UCSD-AML1 (cell line): ENCODE results near the gene MEX3D.

Experiments used
- DNase-seq: peaks from one replicate; lab custom pipeline; 2025; ENCODE audit not compliant: unreplicated experiment; lab: John Stamatoyannopoulos, UW

Gene MEX3D

GRCh38 chr19:1568320-1569019, at the start of gene MEX3D:
Gene MEX3D (minus strand): TSS chr19:1568325. CDS start chr19:1568058, 267 bp downstream.
- DNase-seq = peak; percentile 81

GRCh38 chr19:1616875-1617274, 48.8 kb upstream of the MEX3D start:
- no peak for DNase-seq

GRCh38 chr19:1616396-1616795, 48.3 kb upstream of the MEX3D start:
- DNase-seq = no peak

- DNase-seq = no peak
Observed at GRCh38 chr19:1615156-1615765, 47.1 kb upstream of the MEX3D start.

GRCh38 chr19:1613808-1614570, 45.9 kb upstream of the MEX3D start:
- DNase-seq = no peak

GRCh38 chr19:1613146-1613545, 45.0 kb upstream of the MEX3D start:
- no peak for DNase-seq

- DNase-seq = no peak
Observed at GRCh38 chr19:1612114-1613086, 44.3 kb upstream of the MEX3D start.

GRCh38 chr19:1611353-1611752, 43.2 kb upstream of the MEX3D start:
- DNase-seq = no peak

- DNase-seq = no peak
Observed at GRCh38 chr19:1610579-1610978, 42.5 kb upstream of the MEX3D start.

GRCh38 chr19:1609680-1610474, 41.8 kb upstream of the MEX3D start:
- DNase-seq = no peak

GRCh38 chr19:1609103-1609396, 40.9 kb upstream of the MEX3D start:
- peak; percentile 68 for DNase-seq

GRCh38 chr19:1608359-1609102, 40.4 kb upstream of the MEX3D start:
- DNase-seq = peak; percentile 68

GRCh38 chr19:1606138-1606651, 38.1 kb upstream of the MEX3D start:
- no peak for DNase-seq

GRCh38 chr19:1605236-1606137, 37.4 kb upstream of the MEX3D start, which contains the start of gene UQCR11:
Gene UQCR11 (minus strand): TSS chr19:1605462. CDS start chr19:1605409, 53 bp downstream.
- DNase-seq = peak; percentile 94

GRCh38 chr19:1602091-1602707, 34.1 kb upstream of the MEX3D start:
- DNase-seq = no peak

- no peak for DNase-seq
Observed at GRCh38 chr19:1601613-1602064, 33.5 kb upstream of the MEX3D start.

- no peak for DNase-seq
Observed at GRCh38 chr19:1599460-1599846, 31.3 kb upstream of the MEX3D start.
